Gastrocnemius medialis (tissue), 4 donors: ENCODE measurements around the gene BNC2.

Source experiments
- CTCF ChIP-seq, 5 experiments: fragments of 450-650 bp in 3 of 5; fragments of 200-600 bp in 2 of 5; sonication (generic) in 2 of 5; IDR thresholded peaks in 4 of 5; conservative IDR thresholded peaks in 1 of 5; 1 replicate in 4 of 5; 2 replicates in 1 of 5; pipeline ENCODE4 v1.5.1; 2016 to 2019; ENCODE audit warnings: antibody characterized with exemption in 5 of 5, mild to moderate bottlenecking in 3 of 5, moderate library complexity in 3 of 5
- POLR2A ChIP-seq, 2 donors: fragments of 450-650 bp; IDR thresholded peaks; one replicate each; pipeline ENCODE4 v1.6.1; 2017; ENCODE audit warnings: antibody characterized with exemption in 2 of 2, mild to moderate bottlenecking in 2 of 2, moderate library complexity in 2 of 2

GRCh38 chr9:16532272-16532671 lies 338.2 kb downstream of the BNC2 start:
- TF ChIP-seq CTCF (IDR thresholded peaks at IDR 0.05 in 4 of 5, conservative IDR thresholded peaks at IDR 0.05 in 1 of 5) (no peak), POLR2A (IDR thresholded peaks at IDR 0.05) (no peak)
